Fibroblast of lung (primary cell): ENCODE measurements around the gene TTC39B. TPM values are rescaled to one million over a fixed set of nuclear protein-coding genes. Genes with fewer than 3 reads are reported as not detected.

Experiments
- DNase-seq, 2 donors: peaks; one replicate each; pipeline versions ENCODE4 v3.0.0 to v3.0.0-alpha.2; 2010; ENCODE audit warnings: low read depth in 2 of 2
- H2AFZ ChIP-seq: 2 replicates; pipeline ENCODE4 v1.5.1; 2012; ENCODE audit warnings: low read length, control low read depth, inconsistent platforms
- H3K27ac ChIP-seq: 2 replicates; pipeline ENCODE4 v1.5.1; 2011; ENCODE audit warnings: low read length, control low read depth; ENCODE audit not compliant: insufficient read depth
- H3K27me3 ChIP-seq: 2 replicates; pipeline ENCODE4 v1.5.1; 2011; ENCODE audit warnings: mild to moderate bottlenecking, low read length; ENCODE audit not compliant: control insufficient read depth, insufficient read depth
- H3K36me3 ChIP-seq: 2 replicates; pipeline ENCODE4 v1.5.1; 2011; ENCODE audit warnings: low read length; ENCODE audit not compliant: control insufficient read depth, insufficient read depth
- H3K4me1 ChIP-seq: 2 replicates; pipeline ENCODE4 v1.5.1; 2011; ENCODE audit warnings: low read length; ENCODE audit not compliant: control insufficient read depth, insufficient read depth; ENCODE audit errors: extremely low read depth
- H3K4me2 ChIP-seq: 2 replicates; pipeline ENCODE4 v1.5.1; 2011; ENCODE audit warnings: low read length, control low read depth; ENCODE audit not compliant: insufficient read depth; ENCODE audit errors: extremely low read depth
- H3K4me3 ChIP-seq, 4 experiments: fragments of 200-600 bp in 1 of 4; sonication (generic) in 1 of 4; replicated peaks in 1 of 4; 2 replicates each; pipeline ENCODE4 v1.5.1; 2011 to 2016; ENCODE audit warnings: low read length in 4 of 4, low read depth in 3 of 4, mild to moderate bottlenecking in 3 of 4, control low read depth in 2 of 4, inconsistent platforms in 1 of 4, mixed read lengths in 1 of 4; ENCODE audit not compliant: insufficient read depth in 1 of 4; ENCODE audit errors: control extremely low read depth in 1 of 4
- H3K79me2 ChIP-seq: 2 replicates; pipeline ENCODE4 v1.5.1; 2012; ENCODE audit warnings: mild to moderate bottlenecking, low read length, inconsistent platforms; ENCODE audit not compliant: control insufficient read depth, insufficient read depth
- H3K9ac ChIP-seq: 2 replicates; pipeline ENCODE4 v1.5.1; 2011; ENCODE audit warnings: mild to moderate bottlenecking, low read length, control low read depth; ENCODE audit not compliant: insufficient read depth
- H3K9me3 ChIP-seq: 2 replicates; pipeline ENCODE4 v1.5.1; 2012; ENCODE audit warnings: low read depth, low read length; ENCODE audit not compliant: control insufficient read depth, insufficient read depth
- H4K20me1 ChIP-seq: 2 replicates; pipeline ENCODE4 v1.5.1; 2011; ENCODE audit warnings: low read length; ENCODE audit not compliant: control insufficient read depth, insufficient read depth; ENCODE audit errors: extremely low read depth
- EZH2 ChIP-seq: IDR thresholded peaks from 2 replicates; pipeline ENCODE4 v1.5.1; 2012; ENCODE audit warnings: low read length, control low read depth, mild to moderate bottlenecking; ENCODE audit errors: missing control alignments
- polyA plus RNA-seq, 2 donors: library from polyadenylated mRNA; depleted of rRNA in 1 of 2; stranded (reverse) in 1 of 2; unstranded in 1 of 2; fragments of >200 nt; gene quantifications; 2 replicates each; pipeline ENCODE4 v1.2.1, GENCODE V29; 2011 to 2012; ENCODE audit warnings: missing spikeins in 1 of 2
- total RNA-seq: library from RNA; depleted of rRNA; stranded (reverse); fragments of >200 nt; gene quantifications from 2 replicates; pipeline ENCODE4 v1.2.1, GENCODE V29; 2014
- TF ChIP-seq, protein P1 (sequence below), 2 donors: IDR thresholded peaks in 1 of 2; conservative IDR thresholded peaks in 1 of 2; 1 replicate in 1 of 2; 2 replicates in 1 of 2; pipeline ENCODE4 v1.5.1; 2011 to 2012; ENCODE audit warnings: low read length in 2 of 2, control low read depth in 1 of 2, inconsistent platforms in 1 of 2, low read depth in 1 of 2, mild to moderate bottlenecking in 1 of 2

The TTC39B gene
- total and polyA plus RNA-seq, 2 donors (not counting 1 experiment from before 2014, with no cell fraction given): 6.2 to 16.8 TPM

DNA sequence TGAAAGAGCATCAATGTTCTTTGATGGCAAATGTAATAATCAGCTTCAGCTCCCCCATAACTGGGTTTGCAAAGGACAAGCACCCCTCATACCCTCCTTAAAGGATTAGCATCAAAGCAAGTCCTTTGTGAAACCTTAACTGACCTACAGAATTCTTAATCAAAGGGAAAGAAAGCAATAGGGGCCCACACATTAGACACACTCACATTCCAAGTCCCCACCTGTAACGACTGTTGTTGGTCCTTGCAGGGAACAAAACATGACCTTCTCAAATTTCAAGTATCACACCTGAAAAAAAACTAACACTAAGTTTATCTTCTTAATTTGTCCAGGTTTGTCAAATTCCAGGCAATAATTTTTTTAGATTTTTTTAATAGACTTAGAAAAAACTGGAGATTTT is 32.6 kb downstream of the TTC39B start:
- Histone ChIP-seq H3K9ac (no peak overlapping the region), H2AFZ (no peak overlapping the region), H3K4me2 (no peak overlapping the region), H4K20me1 (no peaks in the 10 kb centered on the region), H3K27me3 (no peaks in the 10 kb centered on the region), H3K27ac (no peak overlapping the region), H3K36me3 (no peaks in the 10 kb centered on the region), H3K9me3 (no peaks in the 10 kb centered on the region), H3K4me3 (no peak overlapping the region), H3K79me2 (no peaks in the 10 kb centered on the region), H3K4me1 (no peaks in the 10 kb centered on the region)
- no peak for TF ChIP-seq EZH2
- TF ChIP-seq, protein P1, sequence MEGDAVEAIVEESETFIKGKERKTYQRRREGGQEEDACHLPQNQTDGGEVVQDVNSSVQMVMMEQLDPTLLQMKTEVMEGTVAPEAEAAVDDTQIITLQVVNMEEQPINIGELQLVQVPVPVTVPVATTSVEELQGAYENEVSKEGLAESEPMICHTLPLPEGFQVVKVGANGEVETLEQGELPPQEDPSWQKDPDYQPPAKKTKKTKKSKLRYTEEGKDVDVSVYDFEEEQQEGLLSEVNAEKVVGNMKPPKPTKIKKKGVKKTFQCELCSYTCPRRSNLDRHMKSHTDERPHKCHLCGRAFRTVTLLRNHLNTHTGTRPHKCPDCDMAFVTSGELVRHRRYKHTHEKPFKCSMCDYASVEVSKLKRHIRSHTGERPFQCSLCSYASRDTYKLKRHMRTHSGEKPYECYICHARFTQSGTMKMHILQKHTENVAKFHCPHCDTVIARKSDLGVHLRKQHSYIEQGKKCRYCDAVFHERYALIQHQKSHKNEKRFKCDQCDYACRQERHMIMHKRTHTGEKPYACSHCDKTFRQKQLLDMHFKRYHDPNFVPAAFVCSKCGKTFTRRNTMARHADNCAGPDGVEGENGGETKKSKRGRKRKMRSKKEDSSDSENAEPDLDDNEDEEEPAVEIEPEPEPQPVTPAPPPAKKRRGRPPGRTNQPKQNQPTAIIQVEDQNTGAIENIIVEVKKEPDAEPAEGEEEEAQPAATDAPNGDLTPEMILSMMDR (conservative IDR thresholded peaks at IDR 0.05 in 1 of 2, IDR thresholded peaks at IDR 0.05 in 1 of 2; ENCODE audit: low read depth in 1 of 2, low read length in 2 of 2): no peak
- no peak for DNase-seq

DNA sequence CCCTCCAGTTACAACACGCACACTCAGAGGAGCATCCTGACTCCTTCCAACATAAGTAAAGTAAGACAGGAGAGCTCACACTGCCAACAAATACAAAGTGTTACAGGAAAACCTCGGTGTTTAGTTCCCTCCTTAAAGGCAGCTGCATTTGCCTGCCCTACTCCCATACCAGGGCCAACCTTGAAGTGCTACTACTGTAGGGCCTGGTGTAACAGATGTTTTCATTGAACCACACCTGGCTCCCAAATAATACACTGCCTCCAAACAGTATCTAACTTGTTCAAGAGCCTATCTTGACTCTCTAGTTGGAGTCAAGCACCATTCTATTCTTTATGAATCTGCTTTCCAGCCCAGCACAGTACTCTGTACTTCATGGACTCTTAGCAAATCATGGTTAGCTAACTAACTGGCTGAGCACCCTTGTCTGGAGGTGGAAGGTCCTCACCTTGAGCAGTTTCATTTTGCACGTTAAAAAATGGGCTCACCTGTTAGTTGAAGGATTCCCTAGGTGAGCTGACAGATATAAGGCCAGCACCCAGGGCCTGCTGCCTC is 34.6 kb downstream of the TTC39B start:
- TF ChIP-seq, protein P1 (conservative IDR thresholded peaks at IDR 0.05 in 1 of 2, IDR thresholded peaks at IDR 0.05 in 1 of 2; ENCODE audit: low read depth in 1 of 2, low read length in 2 of 2): no peak
- no peak for TF ChIP-seq EZH2
- H3K79me2 ChIP-seq: no peaks in the 10 kb centered on the region
- no peak overlapping the region for H3K27ac ChIP-seq
- no peaks in the 10 kb centered on the region for H3K27me3 ChIP-seq
- no peak overlapping the region for H3K4me3 ChIP-seq
- no peaks in the 10 kb centered on the region for H3K9me3 ChIP-seq
- no peak overlapping the region for H3K4me2 ChIP-seq
- H3K9ac ChIP-seq: no peak overlapping the region
- H3K4me1 ChIP-seq: no peaks in the 10 kb centered on the region
- H4K20me1 ChIP-seq: no peaks in the 10 kb centered on the region
- no peaks in the 10 kb centered on the region for H3K36me3 ChIP-seq
- no peak for DNase-seq
- no peak overlapping the region for H2AFZ ChIP-seq

DNA sequence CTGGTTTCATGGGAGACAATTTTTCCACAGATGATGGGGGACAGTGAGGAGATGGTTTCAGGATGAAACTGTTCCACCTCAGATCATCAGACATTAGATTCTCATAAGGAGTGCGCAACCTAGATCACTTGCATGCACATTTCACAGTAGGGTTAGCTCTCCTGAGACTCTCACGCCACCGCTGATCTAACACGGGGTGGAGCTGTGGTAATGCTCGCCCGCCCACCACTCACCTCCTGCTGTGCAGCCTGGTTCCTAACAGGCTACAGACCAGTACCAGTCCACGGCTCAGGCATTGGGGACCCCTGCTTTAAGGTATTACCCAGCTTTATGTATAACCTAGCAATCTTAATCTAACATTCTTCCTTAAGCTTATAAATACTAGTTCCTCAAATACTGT is 35.6 kb downstream of the TTC39B start:
- H3K4me3 ChIP-seq: no peak overlapping the region
- no peaks in the 10 kb centered on the region for H3K27me3 ChIP-seq
- DNase-seq: no peak
- no peaks in the 10 kb centered on the region for H4K20me1 ChIP-seq
- H3K9ac ChIP-seq: no peak overlapping the region
- H3K36me3 ChIP-seq: no peaks in the 10 kb centered on the region
- H3K4me1 ChIP-seq: no peaks in the 10 kb centered on the region
- H3K9me3 ChIP-seq: no peaks in the 10 kb centered on the region
- H3K4me2 ChIP-seq: no peak overlapping the region
- no peaks in the 10 kb centered on the region for H3K79me2 ChIP-seq
- H2AFZ ChIP-seq: no peak overlapping the region
- H3K27ac ChIP-seq: no peak overlapping the region
- TF ChIP-seq, protein P1 (conservative IDR thresholded peaks at IDR 0.05 in 1 of 2, IDR thresholded peaks at IDR 0.05 in 1 of 2; ENCODE audit: low read depth in 1 of 2, low read length in 2 of 2): no peak
- TF ChIP-seq EZH2: no peak
